Lower leg skin (tissue), 3 donors: ENCODE data around the gene AQP2.

Source experiments
- CTCF ChIP-seq, 3 donors: fragments of 450-650 bp; IDR thresholded peaks; one replicate each; pipeline ENCODE4 v1.5.1; 2016; ENCODE audit warnings: antibody characterized with exemption in 3 of 3, mild to moderate bottlenecking in 3 of 3, moderate library complexity in 2 of 3
- POLR2A ChIP-seq, 2 donors: fragments of 450-650 bp; IDR thresholded peaks; one replicate each; pipeline ENCODE4 v1.6.1; 2016 to 2017; ENCODE audit warnings: antibody characterized with exemption in 2 of 2, mild to moderate bottlenecking in 1 of 2, moderate library complexity in 1 of 2

GRCh38 chr12:50006754-50007442 lies 56.4 kb downstream of the AQP2 start:
- TF ChIP-seq CTCF (IDR thresholded peaks at IDR 0.05) = no peak
- no peak for TF ChIP-seq POLR2A (IDR thresholded peaks at IDR 0.05)
